ENCODE data around the gene TPRA1. TPM values are rescaled to one million over a fixed set of nuclear protein-coding genes. Genes with fewer than 3 reads are reported as not detected.

TPRA1 gene
- total and polyA plus RNA-seq, 9 of the 15 experiments (the other 6 are each of a cell fraction or from before 2014, with no cell fraction given) = 0.66 to 21.5 (median 11.1) TPM

GRCh38 chr3:127610105-127610504 is 19.6 kb upstream of the TPRA1 start:
- WGBS (ENCODE audit: insufficient coverage, low coverage, missing lambda C conversion rate) = 88% methylated on average over 4 of the region's 5 CpGs
- Histone ChIP-seq H3K36me3 (ENCODE audit: control insufficient read depth, insufficient read depth, low read length) (peaks cover 94% of the 10 kb centered on the region; the same call in 2 of the 3 replicates), H3K9ac (ENCODE audit: insufficient read depth in 1 of 2, low read depth in 2 of 2, low read length in 2 of 2) (no peak overlapping the region), H3K9me1 (ENCODE audit: control insufficient read depth, insufficient read depth, low read length) (no peaks in the 10 kb centered on the region), H3K27me3 (ENCODE audit: control insufficient read depth in 2 of 2, insufficient read depth in 2 of 2, low read length in 2 of 2) (no peaks in the 10 kb centered on the region), H3K79me2 (ENCODE audit: control insufficient read depth, insufficient read depth, low read length) (no peaks in the 10 kb centered on the region; the same call in 1 of the 3 replicates), H3K9me3 (replicated peaks; ENCODE audit: control insufficient read depth, insufficient read depth, low read depth, low read length) (no peaks in the 10 kb centered on the region), H2AFZ (ENCODE audit: low read depth, low read length) (no peak overlapping the region), H3K4me3 (no peak overlapping the region), H3K4me1 (replicated peaks in 1 of 2; ENCODE audit: control insufficient read depth in 2 of 2, insufficient read depth in 2 of 2, low read length in 2 of 2) (no peaks in the 10 kb centered on the region; a peak in 1 of 5 replicates), H3K4me2 (ENCODE audit: insufficient read depth, low read length) (no peak overlapping the region), H4K20me1 (replicated peaks; ENCODE audit: control insufficient read depth, insufficient read depth, low read length) (no peaks in the 10 kb centered on the region; the same call in 1 of the 2 replicates), H3K27ac (ENCODE audit: extremely low read depth, low read depth, low read length) (no peak overlapping the region)
- ATAC-seq = no peak
- no peak for TF ChIP-seq TAF7 (tag; IDR thresholded peaks at IDR 0.05)
- TF ChIP-seq GTF2E2 (tag; IDR thresholded peaks at IDR 0.05) = no peak
- TF ChIP-seq TCF15 (CRISPR knock-in tag; IDR thresholded peaks at IDR 0.05) = no peak
- TF ChIP-seq YBX1 (IDR thresholded peaks at IDR 0.05) = no peak
- TF ChIP-seq MEF2A (IDR thresholded peaks at IDR 0.05; ENCODE audit: control insufficient read depth, low read depth, low read length) = no peak
- ChIA-PET CTCF (ENCODE audit: low intra/inter-chr PET ratio) (no interaction called here), POLR2A (interaction anchor here (1.2 to 3.4 kb wide), 4 partner anchors 10 to 25 kb away, joined by 3 to 18 read pairs (median 16); partner anchors contain the start of gene MCM2)
- DNase-seq (ENCODE audit: extremely low read depth in 1 of 4, low spot score in 3 of 4) = no peak
- BruUV-seq (replicated peaks) = no TSS peak
- in situ Hi-C loops (cut with MboI) (no loop called here), intact Hi-C loops (cut with micrococcal nuclease) (no loop called here)
- no peak for FAIRE-seq

GRCh38 chr3:127608362-127608718 is 17.8 kb upstream of the TPRA1 start:
- Histone ChIP-seq H4K20me1 (replicated peaks; ENCODE audit: control insufficient read depth, insufficient read depth, low read length) (no peaks in the 10 kb centered on the region; the same call in 1 of the 2 replicates), H3K4me1 (replicated peaks in 1 of 2; ENCODE audit: control insufficient read depth in 2 of 2, insufficient read depth in 2 of 2, low read length in 2 of 2) (no peaks in the 10 kb centered on the region; a peak in 2 of 5 replicates), H3K4me3 (no peak overlapping the region), H3K27ac (ENCODE audit: extremely low read depth, low read depth, low read length) (no peak overlapping the region; the same call in 2 of the 3 replicates), H3K9me3 (replicated peaks; ENCODE audit: control insufficient read depth, insufficient read depth, low read depth, low read length) (no peaks in the 10 kb centered on the region), H2AFZ (ENCODE audit: low read depth, low read length) (no peak overlapping the region), H3K79me2 (ENCODE audit: control insufficient read depth, insufficient read depth, low read length) (no peaks in the 10 kb centered on the region; the same call in 1 of the 3 replicates), H3K9ac (ENCODE audit: insufficient read depth in 1 of 2, low read depth in 2 of 2, low read length in 2 of 2) (no peak overlapping the region; a peak in 1 of 4 replicates), H3K9me1 (ENCODE audit: control insufficient read depth, insufficient read depth, low read length) (no peaks in the 10 kb centered on the region), H3K4me2 (ENCODE audit: insufficient read depth, low read length) (no peak overlapping the region), H3K27me3 (ENCODE audit: control insufficient read depth in 2 of 2, insufficient read depth in 2 of 2, low read length in 2 of 2) (no peaks in the 10 kb centered on the region), H3K36me3 (ENCODE audit: control insufficient read depth, insufficient read depth, low read length) (peaks cover 93% of the 10 kb centered on the region; the same call in 2 of the 3 replicates)
- BruUV-seq (replicated peaks) = no TSS peak
- DNase-seq (ENCODE audit: extremely low read depth in 1 of 4, low spot score in 3 of 4) (no peak), FAIRE-seq (no peak), ATAC-seq (no peak)
- ChIA-PET CTCF (ENCODE audit: low intra/inter-chr PET ratio) (no interaction called here), POLR2A (interaction anchor here (1.9 kb wide), 1 partner anchor 9 kb away, joined by 14 read pairs; no protein-coding TSS in a partner anchor)
- 97% methylated on average over 6 of the region's 14 CpGs for WGBS (ENCODE audit: insufficient coverage, low coverage, missing lambda C conversion rate)
- in situ Hi-C loops (cut with MboI) (no loop called here), intact Hi-C loops (cut with micrococcal nuclease) (no loop called here)
- TF ChIP-seq RBFOX2 (IDR thresholded peaks at IDR 0.05; ENCODE audit: low read depth, low read length) (peak; percentile 54), TCF7 (IDR thresholded peaks at IDR 0.05; ENCODE audit: borderline replicate concordance) (no peak), THRB (CRISPR knock-in tag; conservative IDR thresholded peaks at IDR 0.05) (no peak), PHB2 (IDR thresholded peaks at IDR 0.05; ENCODE audit: low read depth) (no peak), POLR2G (IDR thresholded peaks at IDR 0.05; ENCODE audit: low read depth, low read length) (peak; percentile 44), ZBTB17 (CRISPR knock-in tag; IDR thresholded peaks at IDR 0.05) (no peak), MBD2 (IDR thresholded peaks at IDR 0.05; ENCODE audit: borderline replicate concordance, low read depth) (no peak), BRF2 (IDR thresholded peaks at IDR 0.05; ENCODE audit: borderline replicate concordance, insufficient read depth, insufficient read length) (no peak), CHD1 (IDR thresholded peaks at IDR 0.05; ENCODE audit: low read length) (no peak)
